Measurements from ENCODE around the gene CFAP299.

Gene CFAP299

GRCh38 chr4:80343887-80344286 lies 8.4 kb downstream of the CFAP299 start:
- H3K9me2 ChIP-seq (replicated peaks; ENCODE audit: insufficient read depth, low read length) = no peaks in the 10 kb centered on the region

DNA sequence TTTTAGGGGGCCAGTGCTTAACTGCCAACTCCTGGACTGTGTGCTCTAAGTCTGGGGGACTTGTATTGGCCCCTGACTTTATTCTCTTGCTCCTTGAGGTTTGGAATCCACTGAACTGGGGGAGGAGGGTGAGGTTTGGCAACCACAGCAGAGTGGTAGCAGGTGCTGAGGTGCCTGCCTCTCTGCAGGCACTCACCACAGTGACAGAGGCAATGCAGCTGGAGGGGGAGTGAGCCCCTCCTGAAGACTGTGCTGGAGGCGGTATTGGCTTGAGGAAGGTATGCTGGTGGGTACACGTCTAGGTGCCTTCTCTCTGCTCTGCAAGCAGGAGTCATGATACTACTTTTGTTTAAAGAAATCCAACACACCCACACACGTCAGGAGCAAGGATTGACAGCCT lies 24.6 kb downstream of the CFAP299 start:
- Histone ChIP-seq H3K27me3 (replicated peaks; ENCODE audit: insufficient read depth, low read length) (no peaks in the 10 kb centered on the region), H3K9me2 (replicated peaks; ENCODE audit: insufficient read depth, low read length) (no peaks in the 10 kb centered on the region), H3K4me2 (ENCODE audit: low read depth, low read length) (no peak overlapping the region), H3K9me3 (replicated peaks; ENCODE audit: insufficient read depth, low read length) (no peaks in the 10 kb centered on the region), H3K4me1 (ENCODE audit: low read length) (no peaks in the 10 kb centered on the region), H3K27ac (ENCODE audit: low read length) (no peak overlapping the region), H3F3A (ENCODE audit: insufficient read depth, low read length) (no peaks in the 10 kb centered on the region), H2AFZ (ENCODE audit: low read length) (no peak overlapping the region), H4K20me1 (ENCODE audit: insufficient read depth, low read length) (no peaks in the 10 kb centered on the region), H3K4me3 (ENCODE audit: low read length) (no peak overlapping the region), H3K9ac (ENCODE audit: low read length) (no peak overlapping the region), H3K79me2 (ENCODE audit: low read length) (no peaks in the 10 kb centered on the region), H3K36me3 (replicated peaks; ENCODE audit: insufficient read depth, low read length) (no peaks in the 10 kb centered on the region)
- TF ChIP-seq EZH2phosphoT487 (IDR thresholded peaks at IDR 0.05; ENCODE audit: low read length) (no peak), EZH2 (optimal IDR thresholded peaks at IDR 0.05; ENCODE audit: low read depth, low read length) (no peak)
- TF ChIP-seq, protein P1, sequence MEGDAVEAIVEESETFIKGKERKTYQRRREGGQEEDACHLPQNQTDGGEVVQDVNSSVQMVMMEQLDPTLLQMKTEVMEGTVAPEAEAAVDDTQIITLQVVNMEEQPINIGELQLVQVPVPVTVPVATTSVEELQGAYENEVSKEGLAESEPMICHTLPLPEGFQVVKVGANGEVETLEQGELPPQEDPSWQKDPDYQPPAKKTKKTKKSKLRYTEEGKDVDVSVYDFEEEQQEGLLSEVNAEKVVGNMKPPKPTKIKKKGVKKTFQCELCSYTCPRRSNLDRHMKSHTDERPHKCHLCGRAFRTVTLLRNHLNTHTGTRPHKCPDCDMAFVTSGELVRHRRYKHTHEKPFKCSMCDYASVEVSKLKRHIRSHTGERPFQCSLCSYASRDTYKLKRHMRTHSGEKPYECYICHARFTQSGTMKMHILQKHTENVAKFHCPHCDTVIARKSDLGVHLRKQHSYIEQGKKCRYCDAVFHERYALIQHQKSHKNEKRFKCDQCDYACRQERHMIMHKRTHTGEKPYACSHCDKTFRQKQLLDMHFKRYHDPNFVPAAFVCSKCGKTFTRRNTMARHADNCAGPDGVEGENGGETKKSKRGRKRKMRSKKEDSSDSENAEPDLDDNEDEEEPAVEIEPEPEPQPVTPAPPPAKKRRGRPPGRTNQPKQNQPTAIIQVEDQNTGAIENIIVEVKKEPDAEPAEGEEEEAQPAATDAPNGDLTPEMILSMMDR (IDR thresholded peaks at IDR 0.05; ENCODE audit: low read length) = no peak
- DNase-seq = no peak

More at GRCh38 chr4:80343887-80344286, 8.4 kb downstream of the CFAP299 start:
- Histone ChIP-seq H3K4me3 (ENCODE audit: low read length) (no peak overlapping the region), H3K4me2 (ENCODE audit: low read depth, low read length) (no peak overlapping the region), H2AFZ (ENCODE audit: low read length) (no peak overlapping the region), H3K9me3 (replicated peaks; ENCODE audit: insufficient read depth, low read length) (no peaks in the 10 kb centered on the region), H3F3A (ENCODE audit: insufficient read depth, low read length) (no peaks in the 10 kb centered on the region), H3K4me1 (ENCODE audit: low read length) (no peaks in the 10 kb centered on the region), H3K36me3 (replicated peaks; ENCODE audit: insufficient read depth, low read length) (no peaks in the 10 kb centered on the region), H3K79me2 (ENCODE audit: low read length) (no peaks in the 10 kb centered on the region), H3K27me3 (replicated peaks; ENCODE audit: insufficient read depth, low read length) (no peaks in the 10 kb centered on the region), H3K9ac (ENCODE audit: low read length) (no peak overlapping the region), H4K20me1 (ENCODE audit: insufficient read depth, low read length) (no peaks in the 10 kb centered on the region), H3K27ac (ENCODE audit: low read length) (no peak overlapping the region)
- no peak for TF ChIP-seq EZH2phosphoT487 (IDR thresholded peaks at IDR 0.05; ENCODE audit: low read length)
- TF ChIP-seq EZH2 (optimal IDR thresholded peaks at IDR 0.05; ENCODE audit: low read depth, low read length) = no peak
- TF ChIP-seq, protein P1 (IDR thresholded peaks at IDR 0.05; ENCODE audit: low read length) = no peak
- DNase-seq = no peak

DNA sequence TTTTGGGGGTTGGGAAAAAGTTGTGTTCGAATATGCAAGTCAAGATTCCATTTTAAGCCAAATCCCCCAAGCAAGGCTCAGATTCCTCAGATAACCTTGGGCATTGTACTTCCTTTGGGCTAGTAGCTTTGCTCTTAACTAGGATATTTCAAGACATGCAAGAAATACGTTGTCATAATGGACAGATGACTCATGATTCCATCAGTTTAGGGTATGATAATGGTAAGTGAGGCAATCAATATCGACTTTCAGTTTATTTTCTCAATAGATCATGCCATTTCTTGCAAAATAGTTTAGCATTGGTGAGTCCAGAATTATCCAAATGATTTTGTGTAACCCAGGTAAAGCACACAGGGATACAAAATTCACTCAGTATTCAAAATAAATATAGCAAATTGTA lies 25.4 kb downstream of the CFAP299 start:
- H3K36me3 ChIP-seq (replicated peaks; ENCODE audit: insufficient read depth, low read length) = no peaks in the 10 kb centered on the region
- no peak for DNase-seq
- H3K4me1 ChIP-seq (ENCODE audit: low read length) = no peaks in the 10 kb centered on the region
- no peak overlapping the region for H3K4me3 ChIP-seq (ENCODE audit: low read length)
- H3K9me3 ChIP-seq (replicated peaks; ENCODE audit: insufficient read depth, low read length) = no peaks in the 10 kb centered on the region
- no peaks in the 10 kb centered on the region for H4K20me1 ChIP-seq (ENCODE audit: insufficient read depth, low read length)
- TF ChIP-seq EZH2 (optimal IDR thresholded peaks at IDR 0.05; ENCODE audit: low read depth, low read length) (no peak), EZH2phosphoT487 (IDR thresholded peaks at IDR 0.05; ENCODE audit: low read length) (no peak)
- TF ChIP-seq, protein P1 (IDR thresholded peaks at IDR 0.05; ENCODE audit: low read length) = no peak
- no peak overlapping the region for H3K9ac ChIP-seq (ENCODE audit: low read length)
- no peaks in the 10 kb centered on the region for H3F3A ChIP-seq (ENCODE audit: insufficient read depth, low read length)
- H2AFZ ChIP-seq (ENCODE audit: low read length) = no peak overlapping the region
- H3K27ac ChIP-seq (ENCODE audit: low read length) = no peak overlapping the region
- H3K79me2 ChIP-seq (ENCODE audit: low read length) = no peaks in the 10 kb centered on the region
- H3K9me2 ChIP-seq (replicated peaks; ENCODE audit: insufficient read depth, low read length) = no peaks in the 10 kb centered on the region
- no peaks in the 10 kb centered on the region for H3K27me3 ChIP-seq (replicated peaks; ENCODE audit: insufficient read depth, low read length)
- no peak overlapping the region for H3K4me2 ChIP-seq (ENCODE audit: low read depth, low read length)

All from MM.1S (cell line).